Muscle layer of colon (tissue), 2 donors: ENCODE results near the gene MTG1.
A peak's percentile ranks its signal among the peaks of the same experiment; 100 is the strongest.

ENCODE experiments used
- H3K27ac ChIP-seq: one replicate; pipeline ENCODE4 v1.7.0; 2013; ENCODE audit warnings: low read depth, mild to moderate bottlenecking, low read length, moderate library complexity
- H3K27me3 ChIP-seq, 2 donors: one replicate each; pipeline ENCODE4 v1.7.0; 2013; ENCODE audit warnings: low read length in 2 of 2, mild to moderate bottlenecking in 2 of 2; ENCODE audit not compliant: insufficient read depth in 2 of 2, control insufficient read depth in 1 of 2
- H3K36me3 ChIP-seq: one replicate; pipeline ENCODE4 v1.7.0; 2013; ENCODE audit warnings: mild to moderate bottlenecking, low read length; ENCODE audit not compliant: insufficient read depth
- H3K4me1 ChIP-seq: one replicate; pipeline ENCODE4 v1.7.0; 2013; ENCODE audit warnings: mild to moderate bottlenecking, low read length; ENCODE audit not compliant: insufficient read depth
- H3K4me3 ChIP-seq, 2 donors: one replicate each; pipeline ENCODE4 v1.7.0; 2013; ENCODE audit warnings: low read length in 2 of 2, low read depth in 1 of 2, mild to moderate bottlenecking in 1 of 2, moderate library complexity in 1 of 2
- H3K9ac ChIP-seq: one replicate; pipeline ENCODE4 v1.7.0; 2013; ENCODE audit warnings: low read length
- H3K9me3 ChIP-seq: one replicate; pipeline ENCODE4 v1.7.0; 2013; ENCODE audit warnings: mild to moderate bottlenecking, low read length
- donor health status: abdominal sarcoma.
- donor health status: Adenocarcinoma of cecum.

Gene MTG1

GRCh38 chr10:133394801-133395221, 854 bp downstream of the MTG1 start:
- Histone ChIP-seq H3K9me3 (no peaks in the 10 kb centered on the region), H3K27ac (peak overlapping the region; percentile 86), H3K9ac (peak overlapping the region; percentile 76), H3K4me3 (peak overlapping the region; percentile 78 to 95), H3K36me3 (peaks cover 36% of the 10 kb centered on the region), H3K27me3 (no peaks in the 10 kb centered on the region), H3K4me1 (no peaks in the 10 kb centered on the region)

DNA sequence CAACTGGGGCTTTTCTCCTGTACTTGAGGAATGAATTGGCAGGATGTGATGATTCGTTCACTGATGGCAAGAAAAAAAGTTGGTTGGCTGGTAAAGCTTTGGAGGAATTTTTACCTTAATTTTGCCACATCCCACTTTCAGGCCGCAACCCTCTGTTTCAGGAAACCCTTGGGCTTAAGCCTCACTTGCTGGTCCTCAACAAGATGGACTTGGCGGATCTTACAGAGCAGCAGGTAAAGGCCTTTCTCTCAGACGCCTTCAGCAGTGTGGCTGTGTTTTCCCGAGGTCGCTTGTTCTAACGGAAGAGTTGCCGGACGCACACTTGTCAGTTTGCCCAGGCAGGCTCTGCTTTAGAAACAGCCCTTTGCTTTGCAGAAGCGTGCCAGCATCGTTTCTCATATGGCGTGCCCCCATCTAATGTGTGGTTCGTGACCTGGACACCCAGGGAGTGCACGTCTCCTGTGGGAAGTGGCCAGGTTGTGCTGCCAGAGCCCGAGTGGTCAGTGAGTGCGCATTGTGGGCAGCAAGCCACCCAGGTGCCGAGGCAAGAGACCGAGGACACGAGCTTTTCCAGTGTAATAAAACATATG, 2.2 kb downstream of the MTG1 start:
- Histone ChIP-seq H3K27me3 (no peaks in the 10 kb centered on the region), H3K27ac (no peak overlapping the region), H3K4me3 (no peak overlapping the region), H3K4me1 (no peaks in the 10 kb centered on the region), H3K36me3 (peaks cover 40% of the 10 kb centered on the region), H3K9me3 (no peaks in the 10 kb centered on the region), H3K9ac (no peak overlapping the region)

DNA sequence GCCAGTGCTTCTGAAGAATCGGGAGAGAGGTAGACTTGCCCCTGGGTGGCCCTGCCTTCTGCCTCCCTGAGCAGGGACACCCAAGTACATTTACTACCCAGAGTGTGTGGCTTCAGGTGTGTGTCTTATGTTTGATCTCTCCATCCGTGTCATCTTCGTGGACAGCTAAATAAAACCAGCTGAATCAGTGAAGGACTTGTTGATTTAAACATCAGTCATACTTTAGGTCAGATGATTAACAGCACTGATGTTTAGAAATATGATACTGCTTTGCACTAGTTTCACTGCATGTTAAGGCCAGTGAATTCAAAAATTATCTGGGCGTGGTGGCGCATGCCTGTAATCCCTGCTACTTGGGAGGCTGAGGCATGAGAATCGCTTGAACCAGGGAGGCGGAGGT, 4.0 kb downstream of the MTG1 start:
- Histone ChIP-seq H3K27ac (no peak overlapping the region), H3K36me3 (peaks cover 52% of the 10 kb centered on the region), H3K27me3 (no peaks in the 10 kb centered on the region), H3K9ac (no peak overlapping the region), H3K4me3 (no peak overlapping the region), H3K4me1 (no peaks in the 10 kb centered on the region), H3K9me3 (no peaks in the 10 kb centered on the region)

- Histone ChIP-seq H3K27ac (no peak overlapping the region), H3K9me3 (no peaks in the 10 kb centered on the region), H3K36me3 (peaks cover 58% of the 10 kb centered on the region), H3K4me1 (no peaks in the 10 kb centered on the region), H3K27me3 (no peaks in the 10 kb centered on the region), H3K9ac (no peak overlapping the region), H3K4me3 (no peak overlapping the region)
These were observed 5.2 kb downstream of the MTG1 start for GRCh38 chr10:133399123-133399601.

DNA sequence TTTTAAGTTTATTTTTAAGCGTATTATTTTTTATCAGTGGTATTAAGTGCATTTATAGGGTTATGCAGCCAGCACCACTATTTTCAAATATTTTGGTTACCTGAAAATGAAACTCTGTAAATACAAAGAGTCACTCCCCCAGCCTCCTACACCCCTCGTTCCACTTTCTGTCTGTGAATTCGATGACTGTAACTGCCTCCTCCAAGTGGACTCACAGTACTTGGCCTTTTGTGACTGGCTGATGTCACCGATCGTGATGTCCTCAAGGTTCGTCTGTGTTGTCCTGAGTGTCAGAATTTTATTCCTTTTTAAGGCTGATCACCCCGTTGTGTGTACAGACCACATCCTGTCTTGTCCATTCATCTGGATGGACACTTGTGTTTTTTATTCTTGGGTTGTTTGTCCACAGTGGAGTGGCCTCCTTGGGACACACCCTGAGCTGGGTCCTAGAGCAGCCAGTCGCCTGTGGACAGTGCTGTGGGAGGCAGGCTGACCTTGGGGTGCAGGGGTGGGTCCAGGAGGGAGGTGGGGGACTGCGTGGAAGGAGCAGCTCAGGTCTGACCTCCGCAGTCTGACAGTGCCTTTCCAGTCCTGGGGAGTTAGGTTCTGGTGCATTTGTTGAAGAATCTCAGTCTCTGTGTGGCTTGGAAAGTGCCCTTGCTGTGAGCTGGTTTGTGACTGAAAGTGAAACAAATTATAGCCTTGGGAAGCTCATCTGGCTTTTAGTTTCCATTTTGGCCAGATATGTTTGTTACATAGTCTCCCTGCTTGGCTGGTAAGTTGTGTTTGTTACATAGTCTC, 6.9 kb downstream of the MTG1 start:
- H3K9ac ChIP-seq, result no peak overlapping the region
- no peaks in the 10 kb centered on the region for H3K4me1 ChIP-seq
- H3K4me3 ChIP-seq, result no peak overlapping the region
- peaks cover 71% of the 10 kb centered on the region for H3K36me3 ChIP-seq
- H3K27me3 ChIP-seq, result no peaks in the 10 kb centered on the region
- H3K27ac ChIP-seq, result no peak overlapping the region
- H3K9me3 ChIP-seq, result no peaks in the 10 kb centered on the region

DNA sequence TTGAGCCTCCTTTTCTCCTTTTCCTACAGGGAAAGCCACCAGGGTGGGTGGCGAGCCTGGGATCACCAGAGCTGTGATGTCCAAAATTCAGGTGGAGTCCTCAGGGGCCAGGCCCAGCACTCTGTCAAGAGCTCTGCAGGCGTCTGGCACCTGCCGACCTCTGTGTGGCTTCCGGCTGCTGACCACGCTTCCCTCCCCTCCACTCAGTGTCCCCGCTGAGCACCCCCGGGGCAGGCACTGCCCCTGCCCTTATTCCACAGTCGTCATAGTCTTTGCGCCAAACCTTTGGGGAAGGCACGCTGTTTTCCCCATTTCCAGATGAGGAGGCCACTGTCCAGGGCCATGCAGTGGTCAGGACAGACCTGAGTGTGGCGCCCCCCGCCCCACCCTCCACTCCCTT, 7.5 kb downstream of the MTG1 start:
- Histone ChIP-seq H3K4me1 (no peaks in the 10 kb centered on the region), H3K9me3 (no peaks in the 10 kb centered on the region), H3K27ac (no peak overlapping the region), H3K36me3 (peaks cover 68% of the 10 kb centered on the region), H3K4me3 (no peak overlapping the region), H3K27me3 (no peaks in the 10 kb centered on the region), H3K9ac (no peak overlapping the region)

DNA sequence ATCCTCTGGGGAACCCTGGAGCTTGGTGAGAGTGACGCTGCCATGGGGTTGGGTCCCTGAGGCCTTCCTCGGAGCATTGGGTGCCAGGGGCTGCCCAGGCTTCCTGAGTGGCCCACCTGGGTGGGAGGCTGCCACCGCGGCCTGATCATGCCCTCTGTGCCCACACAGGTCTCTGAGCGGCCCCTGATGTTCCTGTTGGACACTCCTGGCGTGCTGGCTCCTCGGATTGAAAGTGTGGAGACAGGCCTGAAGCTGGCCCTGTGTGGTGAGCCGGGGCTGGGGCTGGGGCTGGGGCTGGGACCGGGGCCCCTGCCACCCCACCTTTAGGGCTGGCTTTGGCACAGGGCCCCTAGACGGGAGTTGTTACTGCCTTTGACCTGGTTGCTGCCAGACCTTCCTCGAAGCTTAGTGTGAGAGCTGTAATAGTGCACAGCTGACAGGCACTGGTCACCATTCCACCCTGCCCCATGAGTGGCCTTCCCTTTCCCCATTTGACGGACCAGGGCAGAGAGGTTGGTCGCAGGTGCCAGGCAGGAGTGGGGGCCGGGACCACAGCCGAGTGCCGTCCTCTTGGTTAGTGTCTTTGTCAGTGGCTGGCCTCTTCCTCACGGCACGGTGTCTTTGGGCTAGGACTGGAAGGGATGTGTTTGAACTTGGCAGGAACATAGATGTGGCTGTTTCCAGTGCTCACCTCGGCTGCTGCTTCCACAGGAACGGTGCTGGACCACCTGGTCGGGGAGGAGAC, 8.2 kb downstream of the MTG1 start:
- H3K9me3 ChIP-seq, result no peaks in the 10 kb centered on the region
- no peak overlapping the region for H3K27ac ChIP-seq

GRCh38 chr10:133403359-133403758, 9.4 kb downstream of the MTG1 start:
- no peak overlapping the region for H3K9ac ChIP-seq
- H3K36me3 ChIP-seq, result peaks cover 55% of the 10 kb centered on the region
- no peaks in the 10 kb centered on the region for H3K4me1 ChIP-seq
- no peak overlapping the region for H3K4me3 ChIP-seq
- no peaks in the 10 kb centered on the region for H3K27me3 ChIP-seq
- H3K9me3 ChIP-seq, result no peaks in the 10 kb centered on the region
- no peak overlapping the region for H3K27ac ChIP-seq

More for the DNA sequence above, 8.2 kb downstream of the MTG1 start:
- H3K4me1 ChIP-seq, result no peaks in the 10 kb centered on the region
- H3K36me3 ChIP-seq, result peaks cover 63% of the 10 kb centered on the region
- no peak overlapping the region for H3K4me3 ChIP-seq
- no peak overlapping the region for H3K9ac ChIP-seq
- no peaks in the 10 kb centered on the region for H3K27me3 ChIP-seq

DNA sequence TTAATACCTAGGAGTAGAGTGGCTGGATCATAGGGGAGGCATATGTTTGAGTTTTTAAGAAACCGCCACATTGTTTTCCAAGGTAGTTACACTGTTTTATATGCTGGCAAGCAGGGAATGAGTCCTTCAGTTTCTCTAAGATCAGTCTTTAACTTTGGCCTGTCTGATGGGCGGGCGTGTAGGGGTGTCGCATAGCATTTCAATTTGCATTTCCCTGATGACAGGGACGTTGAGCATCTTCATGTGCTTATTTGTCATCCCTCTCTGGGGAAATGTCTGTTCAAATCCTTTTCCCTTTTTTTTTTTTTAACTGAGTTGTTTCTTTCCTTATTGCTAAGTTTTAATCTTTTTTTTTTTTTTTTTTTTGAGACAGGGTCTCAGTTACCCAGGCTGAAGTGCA, 9.8 kb downstream of the MTG1 start:
- no peaks in the 10 kb centered on the region for H3K4me1 ChIP-seq
- no peak overlapping the region for H3K9ac ChIP-seq
- no peak overlapping the region for H3K4me3 ChIP-seq
- no peaks in the 10 kb centered on the region for H3K27me3 ChIP-seq
- H3K9me3 ChIP-seq, result no peaks in the 10 kb centered on the region
- no peak overlapping the region for H3K27ac ChIP-seq
- H3K36me3 ChIP-seq, result peaks cover 51% of the 10 kb centered on the region

- H3K9ac ChIP-seq, result no peak overlapping the region
- no peak overlapping the region for H3K27ac ChIP-seq
- no peaks in the 10 kb centered on the region for H3K4me1 ChIP-seq
- H3K4me3 ChIP-seq, result no peak overlapping the region
- peaks cover 46% of the 10 kb centered on the region for H3K36me3 ChIP-seq
- no peaks in the 10 kb centered on the region for H3K27me3 ChIP-seq
- no peaks in the 10 kb centered on the region for H3K9me3 ChIP-seq
These were observed 11.3 kb downstream of the MTG1 start for GRCh38 chr10:133405272-133405671.

GRCh38 chr10:133405844-133406527, 12.0 kb downstream of the MTG1 start:
- no peak overlapping the region for H3K9ac ChIP-seq
- peaks cover 2% of the 10 kb centered on the region for H3K9me3 ChIP-seq
- H3K4me3 ChIP-seq, result no peak overlapping the region
- no peak overlapping the region for H3K27ac ChIP-seq
- peaks cover 43% of the 10 kb centered on the region for H3K36me3 ChIP-seq
- no peaks in the 10 kb centered on the region for H3K27me3 ChIP-seq
- no peaks in the 10 kb centered on the region for H3K4me1 ChIP-seq
